ENCODE data around the gene ACTA2. TPM values are rescaled to one million over a fixed set of nuclear protein-coding genes. Genes with fewer than 3 reads are reported as not detected.

Gene ACTA2
- total RNA-seq, 1 donor = 855 TPM

DNA sequence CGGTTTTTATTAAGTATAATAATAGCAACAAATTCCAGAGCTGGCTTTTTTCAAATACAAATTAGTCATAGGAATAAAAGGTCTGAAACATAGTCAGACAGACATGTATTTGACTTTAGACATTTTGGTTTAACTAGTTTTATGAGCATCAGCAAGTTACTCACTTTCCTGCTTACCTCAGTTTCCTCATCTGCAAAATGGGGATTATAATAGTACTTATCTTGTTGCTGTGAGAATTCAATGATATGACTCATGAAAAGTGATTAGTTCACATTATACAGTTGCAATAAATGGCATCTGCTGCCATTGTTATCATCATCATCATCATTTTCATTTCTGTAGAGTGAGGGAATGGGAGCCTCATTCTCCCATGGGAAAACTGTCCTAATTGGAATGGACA lies 33.5 kb downstream of the ACTA2 start:
- Histone ChIP-seq H3K27ac (ENCODE audit: low read depth, low read length) (no peak overlapping the region), H4K20me1 (ENCODE audit: insufficient read depth, low read length) (no peaks in the 10 kb centered on the region)
- TF ChIP-seq, protein P1, sequence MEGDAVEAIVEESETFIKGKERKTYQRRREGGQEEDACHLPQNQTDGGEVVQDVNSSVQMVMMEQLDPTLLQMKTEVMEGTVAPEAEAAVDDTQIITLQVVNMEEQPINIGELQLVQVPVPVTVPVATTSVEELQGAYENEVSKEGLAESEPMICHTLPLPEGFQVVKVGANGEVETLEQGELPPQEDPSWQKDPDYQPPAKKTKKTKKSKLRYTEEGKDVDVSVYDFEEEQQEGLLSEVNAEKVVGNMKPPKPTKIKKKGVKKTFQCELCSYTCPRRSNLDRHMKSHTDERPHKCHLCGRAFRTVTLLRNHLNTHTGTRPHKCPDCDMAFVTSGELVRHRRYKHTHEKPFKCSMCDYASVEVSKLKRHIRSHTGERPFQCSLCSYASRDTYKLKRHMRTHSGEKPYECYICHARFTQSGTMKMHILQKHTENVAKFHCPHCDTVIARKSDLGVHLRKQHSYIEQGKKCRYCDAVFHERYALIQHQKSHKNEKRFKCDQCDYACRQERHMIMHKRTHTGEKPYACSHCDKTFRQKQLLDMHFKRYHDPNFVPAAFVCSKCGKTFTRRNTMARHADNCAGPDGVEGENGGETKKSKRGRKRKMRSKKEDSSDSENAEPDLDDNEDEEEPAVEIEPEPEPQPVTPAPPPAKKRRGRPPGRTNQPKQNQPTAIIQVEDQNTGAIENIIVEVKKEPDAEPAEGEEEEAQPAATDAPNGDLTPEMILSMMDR (IDR thresholded peaks at IDR 0.05; ENCODE audit: extremely low read depth, low read depth, low read length) = no peak

GRCh38 chr10:88918191-88918905 lies 34.2 kb downstream of the ACTA2 start:
- no peak overlapping the region for H3K27ac ChIP-seq (ENCODE audit: low read depth, low read length)
- H2AFZ ChIP-seq (ENCODE audit: low read length) = no peak overlapping the region
- DNase-seq (ENCODE audit: insufficient read length, low spot score, missing footprints) = no peak
- no peaks in the 10 kb centered on the region for H4K20me1 ChIP-seq (ENCODE audit: insufficient read depth, low read length)
- H3K4me3 ChIP-seq (ENCODE audit: insufficient read depth, low read length) = no peak overlapping the region
- H3K79me2 ChIP-seq (ENCODE audit: insufficient read depth, low read length) = no peaks in the 10 kb centered on the region
- no peak overlapping the region for H3K4me2 ChIP-seq (ENCODE audit: insufficient read depth, low read length)
- peaks cover 15% of the 10 kb centered on the region for H3K36me3 ChIP-seq (ENCODE audit: insufficient read depth, low read length)
- no peaks in the 10 kb centered on the region for H3K9me3 ChIP-seq (ENCODE audit: low read depth, low read length)
- peaks cover 22% of the 10 kb centered on the region for H3K4me1 ChIP-seq (ENCODE audit: insufficient read depth, low read length)
- H3K27me3 ChIP-seq (ENCODE audit: insufficient read depth, low read length) = no peaks in the 10 kb centered on the region
- TF ChIP-seq, protein P1 (IDR thresholded peaks at IDR 0.05; ENCODE audit: extremely low read depth, low read depth, low read length) = no peak

More for the DNA sequence above, 33.5 kb downstream of the ACTA2 start:
- H3K4me1 ChIP-seq (ENCODE audit: insufficient read depth, low read length) = peaks cover 22% of the 10 kb centered on the region
- no peaks in the 10 kb centered on the region for H3K27me3 ChIP-seq (ENCODE audit: insufficient read depth, low read length)
- H3K4me2 ChIP-seq (ENCODE audit: insufficient read depth, low read length) = no peak overlapping the region
- no peaks in the 10 kb centered on the region for H3K9me3 ChIP-seq (ENCODE audit: low read depth, low read length)
- DNase-seq (ENCODE audit: insufficient read length, low spot score, missing footprints) = no peak
- peaks cover 8% of the 10 kb centered on the region for H3K36me3 ChIP-seq (ENCODE audit: insufficient read depth, low read length)
- no peaks in the 10 kb centered on the region for H3K79me2 ChIP-seq (ENCODE audit: insufficient read depth, low read length)
- no peak overlapping the region for H3K4me3 ChIP-seq (ENCODE audit: insufficient read depth, low read length)
- H2AFZ ChIP-seq (ENCODE audit: low read length) = no peak overlapping the region

GRCh38 chr10:88916986-88917385 lies 35.6 kb downstream of the ACTA2 start:
- no peaks in the 10 kb centered on the region for H3K9me3 ChIP-seq (ENCODE audit: low read depth, low read length)
- H3K4me3 ChIP-seq (ENCODE audit: insufficient read depth, low read length) = no peak overlapping the region
- no peaks in the 10 kb centered on the region for H4K20me1 ChIP-seq (ENCODE audit: insufficient read depth, low read length)
- peaks cover 16% of the 10 kb centered on the region for H3K36me3 ChIP-seq (ENCODE audit: insufficient read depth, low read length)
- no peak overlapping the region for H2AFZ ChIP-seq (ENCODE audit: low read length)
- no peak overlapping the region for H3K4me2 ChIP-seq (ENCODE audit: insufficient read depth, low read length)
- H3K27ac ChIP-seq (ENCODE audit: low read depth, low read length) = no peak overlapping the region
- no peaks in the 10 kb centered on the region for H3K79me2 ChIP-seq (ENCODE audit: insufficient read depth, low read length)
- no peaks in the 10 kb centered on the region for H3K27me3 ChIP-seq (ENCODE audit: insufficient read depth, low read length)
- DNase-seq (ENCODE audit: insufficient read length, low spot score, missing footprints) = no peak
- peaks cover 22% of the 10 kb centered on the region for H3K4me1 ChIP-seq (ENCODE audit: insufficient read depth, low read length)
- TF ChIP-seq, protein P1 (IDR thresholded peaks at IDR 0.05; ENCODE audit: extremely low read depth, low read depth, low read length) = no peak

DNA sequence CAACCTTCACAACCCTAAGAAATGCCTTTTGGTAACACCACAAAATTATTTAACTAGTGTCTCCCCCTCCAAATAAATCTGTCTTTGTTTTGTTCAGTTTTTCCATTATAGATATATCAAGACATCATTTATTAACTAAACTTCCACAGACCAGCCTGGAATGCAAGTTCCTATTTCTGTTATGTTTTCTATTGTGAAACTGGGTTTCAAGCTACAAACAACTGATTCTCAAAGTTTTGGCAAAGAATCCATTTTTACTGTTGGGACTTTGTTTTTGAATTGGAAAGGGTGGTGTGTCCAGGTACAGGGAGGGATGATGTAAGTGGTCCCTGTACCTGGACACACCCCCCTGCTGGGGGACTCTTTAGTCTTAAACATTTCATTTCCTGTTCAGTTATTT lies 36.3 kb downstream of the ACTA2 start:
- no peak overlapping the region for H3K4me3 ChIP-seq (ENCODE audit: insufficient read depth, low read length)
- no peaks in the 10 kb centered on the region for H3K79me2 ChIP-seq (ENCODE audit: insufficient read depth, low read length)
- H4K20me1 ChIP-seq (ENCODE audit: insufficient read depth, low read length) = no peaks in the 10 kb centered on the region
- H3K36me3 ChIP-seq (ENCODE audit: insufficient read depth, low read length) = peaks cover 16% of the 10 kb centered on the region
- H3K9me3 ChIP-seq (ENCODE audit: low read depth, low read length) = no peaks in the 10 kb centered on the region
- H3K27ac ChIP-seq (ENCODE audit: low read depth, low read length) = no peak overlapping the region
- no peaks in the 10 kb centered on the region for H3K27me3 ChIP-seq (ENCODE audit: insufficient read depth, low read length)
- TF ChIP-seq, protein P1 (IDR thresholded peaks at IDR 0.05; ENCODE audit: extremely low read depth, low read depth, low read length) = no peak
- H3K4me2 ChIP-seq (ENCODE audit: insufficient read depth, low read length) = no peak overlapping the region
- no peak for DNase-seq (ENCODE audit: insufficient read length, low spot score, missing footprints)
- H2AFZ ChIP-seq (ENCODE audit: low read length) = no peak overlapping the region
- H3K4me1 ChIP-seq (ENCODE audit: insufficient read depth, low read length) = peaks cover 22% of the 10 kb centered on the region
